Measurements from ENCODE around the gene CFAP45. TPM values are rescaled to one million over a fixed set of nuclear protein-coding genes. Genes with fewer than 3 reads are reported as not detected.

CFAP45 gene
- total and polyA plus RNA-seq, 9 of the 15 experiments (the other 6 are each of a cell fraction or from before 2014, with no cell fraction given), result 0.65 to 2.4 (median 1.5) TPM

GRCh38 chr1:159944623-159945455, 44.9 kb upstream of the CFAP45 start (continued):
- TF ChIP-seq CREB1 (IDR thresholded peaks at IDR 0.05), result no peak
- TF ChIP-seq CREB1 (CRISPR knock-in tag; IDR thresholded peaks at IDR 0.05), result no peak
- no peak for TF ChIP-seq SFPQ (IDR thresholded peaks at IDR 0.05; ENCODE audit: low read depth, low read length)
- no peak for TF ChIP-seq GABPB2 (CRISPR knock-in tag; conservative IDR thresholded peaks at IDR 0.05)
- TF ChIP-seq NCOA6 (IDR thresholded peaks at IDR 0.05), result no peak
- TF ChIP-seq PPARD (CRISPR knock-in tag; IDR thresholded peaks at IDR 0.05), result no peak
- no peak for TF ChIP-seq NBN (IDR thresholded peaks at IDR 0.05; ENCODE audit: low read depth)
- no peak for TF ChIP-seq CAMTA2 (CRISPR knock-in tag; conservative IDR thresholded peaks at IDR 0.05)

All from K562 (cell line).